ENCODE results near the gene CYP2A13.
"Not testable (repeated sequence)": the region's sequence is repeated elsewhere in the genome, so short reads cannot be mapped to it uniquely, and the experiment has no call there.

Gene CYP2A13

GRCh38 chr19:41088151-41088550, at the start of gene CYP2A13:
TSS of gene CYP2A13 (plus strand) at chr19:41088451. CDS start at chr19:41088472, 21 bp downstream.
- DNase-seq = no peak

- DNase-seq = no peak
These were observed 48.4 kb upstream of the CYP2A13 start for GRCh38 chr19:41039806-41040205.

- DNase-seq = not testable (repeated sequence)
These were observed 43.2 kb upstream of the CYP2A13 start for GRCh38 chr19:41045095-41045494.

- DNase-seq = no peak
These were observed 37.8 kb upstream of the CYP2A13 start for GRCh38 chr19:41050426-41050825.

GRCh38 chr19:41052162-41052561, 36.1 kb upstream of the CYP2A13 start:
- DNase-seq = not testable (repeated sequence)

GRCh38 chr19:41053331-41053730, 34.9 kb upstream of the CYP2A13 start:
- not testable (repeated sequence) for DNase-seq

GRCh38 chr19:41064974-41065569, 23.2 kb upstream of the CYP2A13 start:
- no peak for DNase-seq

- DNase-seq = no peak
These were observed 12.0 kb upstream of the CYP2A13 start for GRCh38 chr19:41076286-41076685.

- DNase-seq = no peak
These were observed 4.7 kb upstream of the CYP2A13 start for GRCh38 chr19:41083516-41083915.

GRCh38 chr19:41085748-41086415, 2.4 kb upstream of the CYP2A13 start:
- DNase-seq = no peak

GRCh38 chr19:41089959-41090358, 1.7 kb downstream of the CYP2A13 start:
- DNase-seq = no peak

GRCh38 chr19:41095703-41096102, 7.5 kb downstream of the CYP2A13 start:
- DNase-seq = no peak

GRCh38 chr19:41096353-41096752, 8.1 kb downstream of the CYP2A13 start:
- DNase-seq = no peak

GRCh38 chr19:41097302-41097701, 9.1 kb downstream of the CYP2A13 start:
- no peak for DNase-seq

GRCh38 chr19:41098762-41099161, 10.5 kb downstream of the CYP2A13 start:
- DNase-seq = no peak

GRCh38 chr19:41102210-41102609, 14.0 kb downstream of the CYP2A13 start:
- DNase-seq = not testable (repeated sequence)

- DNase-seq = no peak
These were observed 17.9 kb downstream of the CYP2A13 start for GRCh38 chr19:41106177-41106576.

- no peak for DNase-seq
These were observed 23.0 kb downstream of the CYP2A13 start for GRCh38 chr19:41111296-41111695.

GRCh38 chr19:41111750-41112295, 23.6 kb downstream of the CYP2A13 start:
- no peak for DNase-seq

GRCh38 chr19:41112728-41113290, 24.6 kb downstream of the CYP2A13 start:
- DNase-seq = no peak

- no peak for DNase-seq
These were observed 25.9 kb downstream of the CYP2A13 start, which contains the start of gene CYP2F1 for GRCh38 chr19:41114132-41114531. TSS of gene CYP2F1 (plus strand) at chr19:41114432. CDS start at chr19:41116189, 1,757 bp downstream.

- DNase-seq = no peak
These were observed 28.0 kb downstream of the CYP2A13 start for GRCh38 chr19:41116261-41116660.

- DNase-seq = not testable (repeated sequence)
These were observed 33.0 kb downstream of the CYP2A13 start for GRCh38 chr19:41120929-41121911.

Data from DMS79 treated with DMSO at 0.1 percent for 48 hours (cell line).